ENCODE data around the gene IGFL1.
"Not testable (repeated sequence)": the region's sequence is repeated elsewhere in the genome, so short reads cannot be mapped to it uniquely, and the experiment has no call there.

IGFL1 gene

GRCh38 chr19:46218160-46218559, 11.4 kb upstream of the IGFL1 start:
- no peak for DNase-seq (ENCODE audit: low read depth)
- TF ChIP-seq CTCF (IDR thresholded peaks at IDR 0.05; ENCODE audit: low read depth, low read length, missing control alignments) = no peak
- no peak overlapping the region for H3K4me3 ChIP-seq (ENCODE audit: low read depth, low read length)

GRCh38 chr19:46220038-46220615, 9.4 kb upstream of the IGFL1 start:
- no peak overlapping the region for H3K4me3 ChIP-seq (ENCODE audit: low read depth, low read length)
- DNase-seq (ENCODE audit: low read depth) = no peak
- TF ChIP-seq CTCF (IDR thresholded peaks at IDR 0.05; ENCODE audit: low read depth, low read length, missing control alignments) = no peak

GRCh38 chr19:46221152-46221551, 8.4 kb upstream of the IGFL1 start:
- no peak for TF ChIP-seq CTCF (IDR thresholded peaks at IDR 0.05; ENCODE audit: low read depth, low read length, missing control alignments)
- DNase-seq (ENCODE audit: low read depth) = no peak
- H3K4me3 ChIP-seq (ENCODE audit: low read depth, low read length) = no peak overlapping the region

- DNase-seq (ENCODE audit: low read depth) = no peak
- TF ChIP-seq CTCF (IDR thresholded peaks at IDR 0.05; ENCODE audit: low read depth, low read length, missing control alignments) = no peak
- H3K4me3 ChIP-seq (ENCODE audit: low read depth, low read length) = no peak overlapping the region
These were observed 7.4 kb upstream of the IGFL1 start for GRCh38 chr19:46221981-46222610.

- not testable (repeated sequence) for H3K4me3 ChIP-seq (ENCODE audit: low read depth, low read length); DNase-seq (ENCODE audit: low read depth)
These were observed 5.8 kb upstream of the IGFL1 start for GRCh38 chr19:46223787-46224186.

GRCh38 chr19:46224773-46225172, 4.8 kb upstream of the IGFL1 start:
- DNase-seq (ENCODE audit: low read depth) = no peak
- no peak overlapping the region for H3K4me3 ChIP-seq (ENCODE audit: low read depth, low read length)
- no peak for TF ChIP-seq CTCF (IDR thresholded peaks at IDR 0.05; ENCODE audit: low read depth, low read length, missing control alignments)

GRCh38 chr19:46225558-46226004, 4.0 kb upstream of the IGFL1 start:
- no peak overlapping the region for H3K4me3 ChIP-seq (ENCODE audit: low read depth, low read length)
- TF ChIP-seq CTCF (IDR thresholded peaks at IDR 0.05; ENCODE audit: low read depth, low read length, missing control alignments) = no peak
- no peak for DNase-seq (ENCODE audit: low read depth)

Data from GM12864 (cell line).